OCI-LY7 (cell line): ENCODE measurements around the gene ITPKB. TPM values are rescaled to one million over a fixed set of nuclear protein-coding genes. Genes with fewer than 3 reads are reported as not detected.
"Not testable (repeated sequence)": the region's sequence is repeated elsewhere in the genome, so short reads cannot be mapped to it uniquely, and the experiment has no call there.

ENCODE experiments used
- BruUV-seq: library from RNA; stranded (reverse); fragments of 400-500 nt; replicated peaks from 2 replicates; lab custom pipeline; 2021; lab: Mats Ljungman, UMichigan
- CTCF ChIA-PET: fragments of 300-600 bp; sonication (Branson Sonifier 250); formaldehyde crosslinking; loops from one replicate; lab custom pipeline; 2022; ENCODE audit warnings: antibody characterized with exemption; ENCODE audit not compliant: unreplicated experiment; lab: Charles Lee
- POLR2A ChIA-PET: fragments of 300-600 bp; sonication (Branson Sonifier 250); formaldehyde crosslinking; loops from one replicate; lab custom pipeline; 2022; ENCODE audit warnings: antibody characterized with exemption; lab: Charles Lee
- DNase-seq: peaks from one replicate; pipeline ENCODE4 v3.0.0-alpha.2; 2015; ENCODE audit warnings: low spot score
- H2AFZ ChIP-seq: fragments of 200-600 bp; sonication (generic), shearing (Covaris generic); 2 replicates; pipeline ENCODE4 v1.6.1; 2014; ENCODE audit warnings: mild to moderate bottlenecking, antibody characterized with exemption, low read length, moderate library complexity
- H3K27ac ChIP-seq: fragments of 200-600 bp; sonication (generic); 2 replicates; pipeline ENCODE4 v1.5.1; 2014; ENCODE audit warnings: mixed run types, low read depth, mild to moderate bottlenecking, moderate library complexity, low read length, inconsistent platforms; ENCODE audit not compliant: poor library complexity, severe bottlenecking
- H3K36me3 ChIP-seq: fragments of 200-600 bp; sonication (generic); 2 replicates; pipeline ENCODE4 v1.6.1; 2014; ENCODE audit warnings: mild to moderate bottlenecking, antibody characterized with exemption, low read length, moderate library complexity, mixed read lengths; ENCODE audit not compliant: insufficient read depth
- H3K4me1 ChIP-seq: fragments of 200-600 bp; sonication (generic); 2 replicates; pipeline ENCODE4 v1.5.1; 2014; ENCODE audit warnings: mild to moderate bottlenecking, low read length; ENCODE audit not compliant: insufficient read depth, poor library complexity, severe bottlenecking
- H3K4me2 ChIP-seq: fragments of 200-600 bp; sonication (generic); 2 replicates; pipeline ENCODE4 v1.6.1; 2014; ENCODE audit warnings: mild to moderate bottlenecking, low read length
- H3K4me3 ChIP-seq: fragments of 200-600 bp; sonication (generic); 2 replicates; pipeline ENCODE4 v1.5.1; 2014; ENCODE audit warnings: mild to moderate bottlenecking, low read depth, low read length; ENCODE audit not compliant: poor library complexity, severe bottlenecking
- H3K79me2 ChIP-seq: fragments of 200-600 bp; sonication (generic); 2 replicates; pipeline ENCODE4 v1.6.1; 2016; ENCODE audit warnings: low read depth, mild to moderate bottlenecking, low read length, moderate library complexity, mixed read lengths; ENCODE audit not compliant: insufficient read depth
- H3K9me2 ChIP-seq: fragments of 200-600 bp; sonication (generic); 2 replicates; pipeline ENCODE4 v1.6.1; 2016; ENCODE audit warnings: mild to moderate bottlenecking, low read length, mixed read lengths; ENCODE audit not compliant: insufficient read depth
- H3K9me3 ChIP-seq: fragments of 200-600 bp; sonication (generic); 2 replicates; pipeline ENCODE4 v1.6.1; 2014; ENCODE audit warnings: mild to moderate bottlenecking, mixed run types, low read length, mixed read lengths
- H4K20me1 ChIP-seq: fragments of 200-600 bp; sonication (generic); 2 replicates; pipeline ENCODE4 v1.6.1; 2014; ENCODE audit warnings: mild to moderate bottlenecking, antibody characterized with exemption, low read length, moderate library complexity, mixed read lengths; ENCODE audit not compliant: insufficient read depth
- EZH2phosphoT487 ChIP-seq: fragments of 200-600 bp; sonication (generic); IDR thresholded peaks from 2 replicates; pipeline ENCODE4 v1.6.1; 2018; ENCODE audit warnings: low read depth, borderline replicate concordance, mild to moderate bottlenecking, mixed run types, antibody characterized with exemption, low read length, moderate library complexity, mixed read lengths
- intact Hi-C: fragments of 100-400 bp; cut with micrococcal nuclease; formaldehyde crosslinking; loops from one replicate; pipeline ENCODE4 v1.10.0; 2022; ENCODE audit not compliant: unreplicated experiment
- total RNA-seq, 2 experiments: library from RNA; depleted of rRNA in 1 of 2; stranded (reverse); fragments of >200 nt in 1 of 2; shearing (Covaris generic) in 1 of 2; gene quantifications; 2 replicates each; pipeline ENCODE4 v1.2.3, GENCODE V29; 2014 to 2022
- TF ChIP-seq, protein P1 (sequence below): fragments of 200-600 bp; sonication (generic); conservative IDR thresholded peaks from 2 replicates; pipeline ENCODE4 v1.5.1; 2014; ENCODE audit warnings: mild to moderate bottlenecking, antibody characterized with exemption, low read length, moderate library complexity, mixed read lengths

ITPKB gene
- total RNA-seq, 2 experiments from 2014 or later = 20.5 to 33.3 TPM

DNA sequence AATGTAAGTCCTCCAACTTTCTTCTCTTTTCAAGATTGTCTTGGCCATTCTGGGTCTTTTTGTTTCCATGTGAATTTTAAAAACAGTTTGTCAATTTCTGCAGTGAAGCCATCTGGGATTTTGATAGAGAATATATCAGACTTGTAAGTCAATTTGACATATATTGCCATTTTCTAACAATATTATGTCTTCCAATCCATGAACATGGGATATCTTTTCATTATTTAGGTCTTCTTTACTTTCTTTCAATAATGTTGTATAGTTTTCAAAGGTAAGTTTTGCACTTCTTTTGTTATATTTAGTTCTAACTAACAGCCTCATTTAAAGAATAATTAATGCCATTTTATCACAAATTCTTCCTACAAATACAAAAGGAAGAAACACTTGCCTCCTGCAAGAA is 117.1 kb downstream of the ITPKB start:
- Histone ChIP-seq H3K9me3 (peaks cover 4% of the 10 kb centered on the region; the same call in 1 of the 2 replicates), H3K4me2 (no peak overlapping the region), H3K9me2 (no peaks in the 10 kb centered on the region), H3K79me2 (no peaks in the 10 kb centered on the region), H3K27ac (no peak overlapping the region), H3K36me3 (no peaks in the 10 kb centered on the region), H4K20me1 (no peaks in the 10 kb centered on the region), H3K4me1 (peaks cover 3% of the 10 kb centered on the region), H2AFZ (no peak overlapping the region), H3K4me3 (no peak overlapping the region)
- DNase-seq = no peak
- no TSS peak for BruUV-seq
- ChIA-PET CTCF (no interaction called here), POLR2A (no interaction called here)
- TF ChIP-seq EZH2phosphoT487 = no peak
- TF ChIP-seq, protein P1, sequence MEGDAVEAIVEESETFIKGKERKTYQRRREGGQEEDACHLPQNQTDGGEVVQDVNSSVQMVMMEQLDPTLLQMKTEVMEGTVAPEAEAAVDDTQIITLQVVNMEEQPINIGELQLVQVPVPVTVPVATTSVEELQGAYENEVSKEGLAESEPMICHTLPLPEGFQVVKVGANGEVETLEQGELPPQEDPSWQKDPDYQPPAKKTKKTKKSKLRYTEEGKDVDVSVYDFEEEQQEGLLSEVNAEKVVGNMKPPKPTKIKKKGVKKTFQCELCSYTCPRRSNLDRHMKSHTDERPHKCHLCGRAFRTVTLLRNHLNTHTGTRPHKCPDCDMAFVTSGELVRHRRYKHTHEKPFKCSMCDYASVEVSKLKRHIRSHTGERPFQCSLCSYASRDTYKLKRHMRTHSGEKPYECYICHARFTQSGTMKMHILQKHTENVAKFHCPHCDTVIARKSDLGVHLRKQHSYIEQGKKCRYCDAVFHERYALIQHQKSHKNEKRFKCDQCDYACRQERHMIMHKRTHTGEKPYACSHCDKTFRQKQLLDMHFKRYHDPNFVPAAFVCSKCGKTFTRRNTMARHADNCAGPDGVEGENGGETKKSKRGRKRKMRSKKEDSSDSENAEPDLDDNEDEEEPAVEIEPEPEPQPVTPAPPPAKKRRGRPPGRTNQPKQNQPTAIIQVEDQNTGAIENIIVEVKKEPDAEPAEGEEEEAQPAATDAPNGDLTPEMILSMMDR = no peak
- intact Hi-C loops = no loop called here

DNA sequence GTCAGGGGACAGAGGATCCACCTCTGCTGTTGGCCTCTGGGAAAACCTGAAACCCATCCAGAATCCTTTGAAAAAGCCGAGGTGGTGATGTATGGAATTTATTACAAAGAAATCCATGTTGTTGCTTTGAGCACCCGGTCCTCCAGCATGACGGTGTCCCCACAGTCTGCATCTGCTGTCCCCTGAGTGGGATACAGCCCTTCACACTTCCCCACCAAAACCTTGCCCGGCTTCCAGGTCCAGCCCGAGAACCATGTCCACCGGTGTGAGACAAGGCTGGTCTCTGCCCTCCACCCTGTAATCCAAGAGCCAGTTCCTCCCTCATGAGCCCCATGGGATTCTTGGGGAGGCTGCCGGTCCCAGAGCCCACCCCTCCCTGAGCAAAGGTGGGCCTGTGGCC is 120.1 kb downstream of the ITPKB start:
- ChIA-PET POLR2A (no interaction called here), CTCF (no interaction called here)
- intact Hi-C loops = no loop called here
- Histone ChIP-seq H3K4me2 (no peak overlapping the region), H3K9me3 (peaks cover 4% of the 10 kb centered on the region; the same call in 1 of the 2 replicates), H3K36me3 (no peaks in the 10 kb centered on the region), H3K79me2 (no peaks in the 10 kb centered on the region), H4K20me1 (no peaks in the 10 kb centered on the region), H3K9me2 (no peaks in the 10 kb centered on the region), H3K4me1 (no peaks in the 10 kb centered on the region), H3K27ac (no peak overlapping the region), H3K4me3 (no peak overlapping the region), H2AFZ (no peak overlapping the region)
- BruUV-seq = no TSS peak
- DNase-seq = no peak
- no peak for TF ChIP-seq EZH2phosphoT487
- TF ChIP-seq, protein P1 = no peak

DNA sequence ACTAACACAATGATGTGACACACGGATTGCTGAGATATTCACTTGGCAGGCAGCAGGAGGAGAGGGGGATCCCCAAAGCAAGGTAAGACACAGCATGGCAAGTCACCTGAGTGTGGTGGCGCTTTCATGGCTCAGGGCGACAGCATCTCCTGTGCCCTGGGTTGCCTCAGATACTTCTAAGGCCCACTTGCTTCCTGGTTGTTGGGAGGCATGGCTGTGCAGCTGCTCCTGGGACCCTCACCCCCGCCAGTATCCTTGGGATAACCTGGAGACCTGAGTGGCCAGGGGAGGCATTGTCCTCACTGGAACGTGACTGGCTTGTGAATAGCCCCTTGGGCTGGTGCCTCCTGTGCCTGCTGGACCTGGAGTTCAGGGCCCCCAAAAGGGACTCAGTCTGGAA is 120.7 kb downstream of the ITPKB start:
- H3K9me2 ChIP-seq = no peaks in the 10 kb centered on the region
- CTCF ChIA-PET = no interaction called here
- POLR2A ChIA-PET = no interaction called here

DNA sequence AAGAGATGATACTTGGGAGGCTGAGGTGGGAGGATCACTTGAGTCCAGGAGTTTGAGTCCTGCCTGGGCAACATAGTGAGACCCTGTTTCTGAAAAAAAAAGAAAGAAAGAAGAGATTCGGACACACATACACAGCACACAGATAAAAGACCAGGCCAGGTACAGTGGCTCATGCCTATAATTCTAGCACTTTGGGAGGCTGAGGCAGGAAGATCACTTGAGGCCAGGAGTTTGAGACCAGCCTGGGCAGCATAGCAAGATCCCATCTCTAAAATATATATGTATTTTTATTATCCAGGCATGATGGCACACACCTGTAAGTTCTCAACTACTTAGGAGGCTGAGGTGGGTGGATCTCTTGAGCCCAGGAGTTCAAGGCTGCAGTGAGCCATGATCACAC is 121.4 kb downstream of the ITPKB start:
- H3K4me3 ChIP-seq, BruUV-seq, H3K4me2 ChIP-seq, H3K4me1 ChIP-seq, H3K79me2 ChIP-seq, H3K9me2 ChIP-seq, H3K27ac ChIP-seq, H3K36me3 ChIP-seq, H3K9me3 ChIP-seq, H2AFZ ChIP-seq, H4K20me1 ChIP-seq, CTCF ChIA-PET, POLR2A ChIA-PET, DNase-seq, intact Hi-C loops: not testable (repeated sequence)

More for the DNA sequence above, 120.7 kb downstream of the ITPKB start:
- H3K79me2 ChIP-seq = no peaks in the 10 kb centered on the region
- no peaks in the 10 kb centered on the region for H4K20me1 ChIP-seq
- no peak for DNase-seq
- no peak overlapping the region for H3K27ac ChIP-seq
- no peak overlapping the region for H3K4me3 ChIP-seq
- intact Hi-C loops = no loop called here
- peaks cover 4% of the 10 kb centered on the region; the same call in 1 of the 2 replicates for H3K9me3 ChIP-seq
- TF ChIP-seq, protein P1 = no peak
- no peak for TF ChIP-seq EZH2phosphoT487
- H3K36me3 ChIP-seq = no peaks in the 10 kb centered on the region
- no TSS peak for BruUV-seq
- no peaks in the 10 kb centered on the region for H3K4me1 ChIP-seq
- no peak overlapping the region for H3K4me2 ChIP-seq
- H2AFZ ChIP-seq = no peak overlapping the region
